Small intestine (tissue), 7 donors: Measurements from ENCODE around the gene RLN1. TPM values are rescaled to one million over a fixed set of nuclear protein-coding genes. Genes with fewer than 3 reads are reported as not detected.
"Not testable (repeated sequence)": the region's sequence is repeated elsewhere in the genome, so short reads cannot be mapped to it uniquely, and the experiment has no call there.

Experiments
- DNase-seq, 2 donors: peaks; one replicate each; pipeline versions ENCODE4 v3.0.0 to v3.0.0-alpha.2; 2013
- FAIRE-seq: peaks from 2 replicates; lab custom pipeline; 2012; peaks lifted over from hg19 to GRCh38; lab: Jason Lieb, UNC
- H3K27ac ChIP-seq, 3 donors: one replicate each; pipeline ENCODE4 v1.5.1; 2013; ENCODE audit warnings: low read length in 2 of 3, mild to moderate bottlenecking in 2 of 3, control low read depth in 1 of 3, inconsistent platforms in 1 of 3, low read depth in 1 of 3, moderate library complexity in 1 of 3
- H3K27me3 ChIP-seq, 3 donors: one replicate each; pipeline ENCODE4 v1.6.1; 2013; ENCODE audit warnings: low read length in 3 of 3, inconsistent platforms in 1 of 3; ENCODE audit not compliant: control insufficient read depth in 3 of 3, insufficient read depth in 3 of 3
- H3K36me3 ChIP-seq, 3 donors: one replicate each; pipeline ENCODE4 v1.6.1; 2013; ENCODE audit warnings: low read length in 3 of 3, inconsistent platforms in 1 of 3, low read depth in 1 of 3, mild to moderate bottlenecking in 1 of 3, moderate library complexity in 1 of 3; ENCODE audit not compliant: control insufficient read depth in 3 of 3, insufficient read depth in 2 of 3
- H3K4me1 ChIP-seq, 3 donors: one replicate each; pipeline ENCODE4 v1.6.1; 2013; ENCODE audit warnings: low read length in 2 of 3, inconsistent platforms in 1 of 3, low read depth in 1 of 3, mild to moderate bottlenecking in 1 of 3, moderate library complexity in 1 of 3; ENCODE audit not compliant: control insufficient read depth in 3 of 3, insufficient read depth in 2 of 3
- H3K4me3 ChIP-seq, 3 donors: one replicate each; pipeline ENCODE4 v1.5.1; 2013; ENCODE audit warnings: low read length in 3 of 3, control low read depth in 1 of 3, inconsistent platforms in 1 of 3, low read depth in 1 of 3, mild to moderate bottlenecking in 1 of 3, moderate library complexity in 1 of 3
- H3K9me3 ChIP-seq, 2 donors: one replicate each; pipeline ENCODE4 v1.6.1; 2013; ENCODE audit warnings: low read depth in 1 of 2, low read length in 1 of 2; ENCODE audit not compliant: control insufficient read depth in 2 of 2, insufficient read depth in 1 of 2
- WGBS, 3 donors: extraction: QIAGEN DNeasy Blood & Tissue Kit; methylation state at CpG; one replicate each; pipeline ENCODE4 v1.1.7; 2013; 5-methylcytosine and 5-hydroxymethylcytosine counted together
- polyA plus RNA-seq, 4 donors: library from polyadenylated mRNA; stranded (reverse) in 3 of 4; unstranded in 1 of 4; fragments of 200-250 nt in 3 of 4; fragments of 120-200 nt in 1 of 4; gene quantifications; one replicate each; pipeline versions ENCODE4 v1.2.1 to v1.2.3, GENCODE V29; 2013
- donor health status: healthy with polysubstance abuse.
- donor health status: control.
- donor health status: control.
- donor health status: Bipolar disorder and iron deficiency.
- donor health status: healthy.

The RLN1 gene
- polyA plus RNA-seq, 4 donors = 0.10 to 0.13 TPM; not detected in 2

DNA sequence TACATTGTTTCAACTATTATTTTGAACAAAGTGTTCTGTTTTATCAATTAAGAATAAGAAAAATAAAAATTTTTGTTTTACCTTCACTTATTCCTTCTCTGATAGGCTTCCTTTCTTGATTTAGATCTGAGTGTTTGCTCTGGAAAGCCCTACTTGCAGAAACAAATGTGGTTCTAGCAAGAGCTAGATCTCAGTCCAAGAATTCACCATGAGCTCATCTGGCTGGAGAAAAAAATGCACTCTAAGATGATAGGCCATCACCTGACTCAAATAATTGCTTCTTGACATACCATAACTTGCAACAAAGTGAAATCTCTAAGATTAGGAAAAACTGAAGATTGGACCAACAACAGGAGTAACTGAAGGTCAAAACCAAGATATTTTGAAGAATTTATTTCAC, 28.8 kb downstream of the RLN1 start:
- DNase-seq = no peak
- Histone ChIP-seq H3K9me3 (peaks cover 0 to 11% of the 10 kb centered on the region in 2 donors), H3K36me3 (no peaks in the 10 kb centered on the region), H3K27me3 (peaks cover 0 to 2% (median 0%) of the 10 kb centered on the region in 3 donors), H3K4me1 (no peaks in the 10 kb centered on the region), H3K4me3 (no peak overlapping the region), H3K27ac (no peak overlapping the region)
- no peak for FAIRE-seq

DNA sequence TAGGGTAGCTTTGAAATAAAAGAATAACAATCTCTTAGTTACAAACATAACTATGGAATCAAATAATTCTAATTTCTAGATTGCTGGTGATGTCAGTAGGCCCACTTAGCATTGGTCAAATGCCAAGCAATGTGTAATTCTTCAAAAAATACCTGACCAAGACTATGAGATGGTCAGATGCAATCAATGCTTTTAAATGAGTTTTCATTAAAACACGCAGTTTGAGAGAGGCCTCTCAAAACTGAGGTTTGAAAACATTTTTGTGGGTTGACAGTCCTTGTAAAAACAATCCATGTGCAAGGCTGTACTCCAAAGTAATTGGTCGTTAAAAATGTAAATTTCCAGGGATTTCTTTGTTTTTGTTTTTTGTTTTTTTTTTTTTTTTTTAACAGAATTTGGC, 33.9 kb downstream of the RLN1 start:
- 80 to 86% (median 86%) methylated on average over 2 of the region's 2 CpGs for WGBS, 3 donors
- no peak overlapping the region for H3K4me3 ChIP-seq
- FAIRE-seq = no peak

GRCh38 chr9:5303840-5304795, 35.6 kb downstream of the RLN1 start, which contains the start of gene RLN2:
Gene RLN2 (minus strand): TSS chr9:5304716. CDS start chr9:5304580, 136 bp downstream.
- peak; percentile 97 for FAIRE-seq
- not testable (repeated sequence) for H3K27ac ChIP-seq, H3K4me3 ChIP-seq, H3K9me3 ChIP-seq, H3K4me1 ChIP-seq, H3K27me3 ChIP-seq, H3K36me3 ChIP-seq
- peak; percentile 9 to 36 for DNase-seq
- WGBS, 3 donors = 10 to 21% (median 18%) methylated on average over 15 of the region's 50 CpGs

More for the DNA sequence above, 33.9 kb downstream of the RLN1 start:
- Histone ChIP-seq H3K9me3 (no peaks in the 10 kb centered on the region), H3K27me3 (peaks cover 0 to 2% (median 0%) of the 10 kb centered on the region in 3 donors), H3K36me3 (no peaks in the 10 kb centered on the region), H3K4me1 (no peaks in the 10 kb centered on the region), H3K27ac (no peak overlapping the region)
- no peak for DNase-seq

DNA sequence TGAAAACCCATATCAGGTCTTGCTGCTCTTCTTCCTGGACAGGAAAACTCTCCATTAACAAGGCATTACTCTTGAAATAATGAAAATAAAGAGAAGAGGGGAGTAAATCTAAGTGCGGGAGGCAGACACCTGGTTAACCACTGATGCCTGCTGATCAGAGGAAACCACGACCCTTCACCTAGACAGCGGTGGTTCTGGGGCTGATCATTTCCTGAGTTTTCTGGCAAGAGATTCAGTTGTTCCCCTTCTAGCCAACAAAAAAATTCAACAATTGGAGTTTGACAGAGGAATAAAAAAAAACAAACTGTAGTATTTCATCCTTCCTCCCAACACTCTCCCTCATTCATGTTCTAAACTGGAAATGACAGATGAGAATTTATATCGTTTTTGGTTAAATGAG, 38.1 kb downstream of the RLN1 start:
- no peaks in the 10 kb centered on the region for H3K4me1 ChIP-seq
- no peaks in the 10 kb centered on the region for H3K36me3 ChIP-seq
- H3K9me3 ChIP-seq = no peaks in the 10 kb centered on the region
- FAIRE-seq (no peak), DNase-seq (no peak)
- H3K4me3 ChIP-seq = no peak overlapping the region
- WGBS, 3 donors = 58 to 74% (median 67%) methylated on average over 4 of the region's 4 CpGs
- no peaks in the 10 kb centered on the region for H3K27me3 ChIP-seq
- no peak overlapping the region for H3K27ac ChIP-seq

- 85 to 97% (median 96%) methylated on average over 1 of the region's 1 CpG for WGBS, 3 donors
- H3K27ac ChIP-seq = no peak overlapping the region
- no peak for FAIRE-seq
These were observed 47.5 kb downstream of the RLN1 start for GRCh38 chr9:5292141-5292540.

GRCh38 chr9:5288591-5288990, 51.1 kb downstream of the RLN1 start:
- DNase-seq (no peak), FAIRE-seq (no peak)
- Histone ChIP-seq H3K27me3 (no peaks in the 10 kb centered on the region), H3K9me3 (no peaks in the 10 kb centered on the region), H3K27ac (no peak overlapping the region), H3K36me3 (no peaks in the 10 kb centered on the region), H3K4me1 (no peaks in the 10 kb centered on the region), H3K4me3 (no peak overlapping the region)
- WGBS, 3 donors = 26 to 40% (median 34%) methylated on average over 1 of the region's 1 CpG

More at GRCh38 chr9:5292141-5292540, 47.5 kb downstream of the RLN1 start:
- no peaks in the 10 kb centered on the region for H3K9me3 ChIP-seq
- H3K4me1 ChIP-seq = no peaks in the 10 kb centered on the region
- no peaks in the 10 kb centered on the region for H3K36me3 ChIP-seq
- no peak for DNase-seq
- H3K4me3 ChIP-seq = no peak overlapping the region
- no peaks in the 10 kb centered on the region for H3K27me3 ChIP-seq

DNA sequence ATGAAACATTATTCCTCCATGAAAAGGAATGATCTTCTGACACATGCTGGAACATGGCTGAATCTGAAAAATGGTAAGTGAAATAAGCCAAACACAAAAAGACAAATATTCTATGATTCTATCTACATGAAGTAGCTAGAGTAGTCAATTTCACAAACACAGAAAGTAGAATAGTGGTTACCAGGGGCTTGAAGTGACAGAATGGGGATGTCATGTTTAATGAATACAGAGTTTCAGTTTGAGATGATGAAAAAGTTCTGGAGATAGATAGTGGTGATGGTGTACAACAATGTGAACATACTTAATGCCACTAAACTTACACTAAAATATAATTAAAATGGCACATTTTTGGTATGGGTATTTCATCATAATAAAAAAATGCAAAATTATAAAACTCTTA, 53.4 kb downstream of the RLN1 start:
- H3K4me1 ChIP-seq = no peaks in the 10 kb centered on the region
- H3K36me3 ChIP-seq = no peaks in the 10 kb centered on the region
- H3K9me3 ChIP-seq = no peaks in the 10 kb centered on the region
- no peaks in the 10 kb centered on the region for H3K27me3 ChIP-seq
- H3K4me3 ChIP-seq = no peak overlapping the region
- no peak for DNase-seq
- FAIRE-seq = no peak
- H3K27ac ChIP-seq = no peak overlapping the region
